WTC11 (cell line): ENCODE data around the gene LRRC10B. TPM values are rescaled to one million over a fixed set of nuclear protein-coding genes. Genes with fewer than 3 reads are reported as not detected.

Source experiments
- ATAC-seq: fragments of 200-7000 bp; cut with Tn5 transposase; 2 replicates; pipeline ENCODE4 v1.10.0; 2021; ENCODE audit warnings: mild to moderate bottlenecking, moderate library complexity
- CTCF ChIA-PET: fragments of 300-600 bp; sonication (Branson Sonifier 250); formaldehyde crosslinking; loops from one replicate; lab custom pipeline; 2021; ENCODE audit warnings: antibody characterized with exemption; lab: Charles Lee
- POLR2A ChIA-PET: fragments of 350-600 bp; sonication (Branson Sonifier 250); formaldehyde crosslinking; loops from one replicate; lab custom pipeline; 2021; ENCODE audit warnings: antibody characterized with exemption; lab: Charles Lee
- DNase-seq: peaks from one replicate; pipeline ENCODE4 v3.0.0; 2021; ENCODE audit warnings: low spot score
- H3K27ac Mint-ChIP-seq: 2 replicates; pipeline ENCODE4 v1.8.0; 2021; ENCODE audit warnings: mixed read lengths
- H3K27me3 Mint-ChIP-seq: 2 replicates; pipeline ENCODE4 v1.8.0; 2021; ENCODE audit warnings: low read depth, mild to moderate bottlenecking, moderate library complexity, mixed read lengths
- H3K36me3 Mint-ChIP-seq: 2 replicates; pipeline ENCODE4 v1.8.0; 2021; ENCODE audit warnings: mixed read lengths
- H3K4me1 Mint-ChIP-seq: 2 replicates; pipeline ENCODE4 v1.8.0; 2022; ENCODE audit warnings: mixed read lengths
- H3K4me3 Mint-ChIP-seq: 2 replicates; pipeline ENCODE4 v1.8.0; 2021; ENCODE audit warnings: mild to moderate bottlenecking, moderate library complexity, mixed read lengths
- H3K9me3 Mint-ChIP-seq: 2 replicates; pipeline ENCODE4 v1.8.0; 2021; ENCODE audit warnings: mixed read lengths
- AR ChIP-seq: fragments of 250-450 bp; sonication (Bioruptor Pico); IDR thresholded peaks from 2 replicates; pipeline ENCODE4 v1.9.0; 2021; ENCODE audit warnings: mild to moderate bottlenecking
- ARID4B ChIP-seq: sonication (generic); formaldehyde crosslinking; IDR thresholded peaks from 2 replicates; pipeline ENCODE4 v1.8.0; 2023; ENCODE audit warnings: missing genetic modification reagents, mild to moderate bottlenecking, borderline replicate concordance
- ESRRA ChIP-seq: sonication (generic); formaldehyde crosslinking; IDR thresholded peaks from 2 replicates; pipeline ENCODE4 v1.8.1; 2022; ENCODE audit warnings: mild to moderate bottlenecking, missing genetic modification reagents, borderline replicate concordance
- FOXP1 ChIP-seq: sonication (generic); formaldehyde crosslinking; IDR thresholded peaks from 2 replicates; pipeline ENCODE4 v1.8.0; 2022; ENCODE audit warnings: missing genetic modification reagents, mild to moderate bottlenecking, moderate library complexity, borderline replicate concordance
- NFE2L1 ChIP-seq: sonication (generic); formaldehyde crosslinking; IDR thresholded peaks from 2 replicates; pipeline ENCODE4 v1.8.1; 2023; ENCODE audit warnings: missing genetic modification reagents
- RELA ChIP-seq: sonication (generic); formaldehyde crosslinking; IDR thresholded peaks from 2 replicates; pipeline ENCODE4 v1.8.1; 2022; ENCODE audit warnings: missing genetic modification reagents, mild to moderate bottlenecking, borderline replicate concordance
- TCF7 ChIP-seq: sonication (generic); formaldehyde crosslinking; IDR thresholded peaks from 2 replicates; pipeline ENCODE4 v1.8.0; 2022; ENCODE audit warnings: mild to moderate bottlenecking, low read depth, missing genetic modification reagents, moderate library complexity
- ZNF263 ChIP-seq: sonication (generic); formaldehyde crosslinking; IDR thresholded peaks from 2 replicates; pipeline ENCODE4 v1.8.1; 2022; ENCODE audit warnings: low read depth, mild to moderate bottlenecking, moderate library complexity, missing genetic modification reagents
- ZNF396 ChIP-seq: fragments of 250-450 bp; sonication (Bioruptor Pico); IDR thresholded peaks from 2 replicates; pipeline ENCODE4 v1.8.0; 2021; ENCODE audit warnings: mild to moderate bottlenecking, moderate library complexity, borderline replicate concordance
- ZNF423 ChIP-seq: fragments of 250-450 bp; sonication (Bioruptor Pico); IDR thresholded peaks from 2 replicates; pipeline ENCODE4 v2.1.2; 2022; ENCODE audit warnings: mild to moderate bottlenecking, moderate library complexity
- ZNF512 ChIP-seq: sonication (generic); formaldehyde crosslinking; IDR thresholded peaks from 2 replicates; pipeline ENCODE4 v1.8.1; 2022; ENCODE audit warnings: missing genetic modification reagents, borderline replicate concordance
- total RNA-seq: library from RNA; stranded (reverse); gene quantifications from 3 replicates; pipeline ENCODE4 v1.2.3, GENCODE V29; 2021
- TF ChIP-seq, protein P1 (sequence below): fragments of 200-600 bp; IDR thresholded peaks from 2 replicates; pipeline ENCODE4 v1.8.0; 2022; ENCODE audit warnings: antibody characterized with exemption
- TF ChIP-seq, protein P2 (sequence below): sonication (generic); formaldehyde crosslinking; IDR thresholded peaks from 2 replicates; pipeline ENCODE4 v1.8.0; 2022; ENCODE audit warnings: mild to moderate bottlenecking, missing genetic modification reagents

The LRRC10B gene
- total RNA-seq, 1 experiment from 2014 or later: 1.5 TPM

DNA sequence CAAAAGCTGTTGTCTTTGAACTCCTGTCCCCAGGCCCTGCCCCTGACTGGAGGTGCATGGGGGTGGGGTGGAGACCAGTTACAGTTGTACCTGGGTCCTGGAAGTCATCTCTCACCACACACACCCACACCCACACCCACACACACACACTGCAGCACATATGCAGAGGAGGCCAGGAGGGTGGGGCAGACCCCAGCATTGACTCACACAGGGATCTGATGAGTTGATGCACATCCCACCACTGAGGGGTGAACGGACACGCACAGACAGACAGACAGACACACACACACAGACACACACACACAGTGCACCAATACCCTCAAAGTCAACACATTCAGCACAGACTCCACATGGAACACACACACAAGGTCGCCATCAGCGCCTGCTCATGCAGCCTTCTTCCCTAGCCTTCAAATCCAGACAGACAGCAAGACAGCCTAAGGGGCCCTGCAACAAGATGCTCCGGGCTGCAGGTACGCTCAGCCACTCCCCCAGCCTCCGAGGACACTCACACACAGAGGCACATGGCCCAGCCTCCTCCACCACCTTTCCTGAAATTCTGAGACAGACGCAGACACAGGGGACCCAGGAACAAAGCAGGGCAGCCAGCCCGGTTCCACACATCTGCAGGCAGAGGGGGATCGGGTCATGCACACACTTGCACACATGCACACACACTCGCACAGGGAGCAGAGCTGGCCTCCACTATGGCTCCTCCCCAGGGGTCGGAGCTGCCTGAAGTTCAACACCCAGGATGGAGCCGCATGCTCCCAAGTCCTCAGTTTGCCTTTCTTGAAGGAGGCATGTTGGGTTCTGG lies 45.8 kb downstream of the LRRC10B start (continued):
- no peak for TF ChIP-seq AR
- no peak for TF ChIP-seq ZNF396

- Mint-ChIP-seq H3K4me3 (peak overlapping the region; percentile 70), H3K36me3 (no peaks in the 10 kb centered on the region), H3K9me3 (no peaks in the 10 kb centered on the region), H3K27me3 (peaks cover 30% of the 10 kb centered on the region), H3K27ac (no peak overlapping the region), H3K4me1 (peaks cover 39% of the 10 kb centered on the region)
- ChIA-PET CTCF (interaction anchor here (0.6 to 7.8 kb wide), 19 partner anchors 8 to 1005 kb away, joined by 3 to 58 read pairs (median 4); no protein-coding TSS in a partner anchor), POLR2A (interaction anchor here (0.6 kb wide), 1 partner anchor 9 kb away, joined by 3 read pairs; no protein-coding TSS in a partner anchor)
- DNase-seq (peak; percentile 66), ATAC-seq (peak; percentile 64)
- TF ChIP-seq ZNF263 (CRISPR knock-in tag) (no peak), NFE2L1 (CRISPR knock-in tag) (no peak), RELA (CRISPR knock-in tag) (no peak), ZNF423 (CRISPR knock-in tag) (no peak), FOXP1 (CRISPR knock-in tag) (0 out of 2 replicates have a peak, but pooled peaks have one; percentile 40)
- TF ChIP-seq, protein P1, sequence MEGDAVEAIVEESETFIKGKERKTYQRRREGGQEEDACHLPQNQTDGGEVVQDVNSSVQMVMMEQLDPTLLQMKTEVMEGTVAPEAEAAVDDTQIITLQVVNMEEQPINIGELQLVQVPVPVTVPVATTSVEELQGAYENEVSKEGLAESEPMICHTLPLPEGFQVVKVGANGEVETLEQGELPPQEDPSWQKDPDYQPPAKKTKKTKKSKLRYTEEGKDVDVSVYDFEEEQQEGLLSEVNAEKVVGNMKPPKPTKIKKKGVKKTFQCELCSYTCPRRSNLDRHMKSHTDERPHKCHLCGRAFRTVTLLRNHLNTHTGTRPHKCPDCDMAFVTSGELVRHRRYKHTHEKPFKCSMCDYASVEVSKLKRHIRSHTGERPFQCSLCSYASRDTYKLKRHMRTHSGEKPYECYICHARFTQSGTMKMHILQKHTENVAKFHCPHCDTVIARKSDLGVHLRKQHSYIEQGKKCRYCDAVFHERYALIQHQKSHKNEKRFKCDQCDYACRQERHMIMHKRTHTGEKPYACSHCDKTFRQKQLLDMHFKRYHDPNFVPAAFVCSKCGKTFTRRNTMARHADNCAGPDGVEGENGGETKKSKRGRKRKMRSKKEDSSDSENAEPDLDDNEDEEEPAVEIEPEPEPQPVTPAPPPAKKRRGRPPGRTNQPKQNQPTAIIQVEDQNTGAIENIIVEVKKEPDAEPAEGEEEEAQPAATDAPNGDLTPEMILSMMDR: peak; percentile 49; the same call in 1 of the 2 replicates
These were observed 46.8 kb downstream of the LRRC10B start for GRCh38 chr11:61555051-61555969.

DNA sequence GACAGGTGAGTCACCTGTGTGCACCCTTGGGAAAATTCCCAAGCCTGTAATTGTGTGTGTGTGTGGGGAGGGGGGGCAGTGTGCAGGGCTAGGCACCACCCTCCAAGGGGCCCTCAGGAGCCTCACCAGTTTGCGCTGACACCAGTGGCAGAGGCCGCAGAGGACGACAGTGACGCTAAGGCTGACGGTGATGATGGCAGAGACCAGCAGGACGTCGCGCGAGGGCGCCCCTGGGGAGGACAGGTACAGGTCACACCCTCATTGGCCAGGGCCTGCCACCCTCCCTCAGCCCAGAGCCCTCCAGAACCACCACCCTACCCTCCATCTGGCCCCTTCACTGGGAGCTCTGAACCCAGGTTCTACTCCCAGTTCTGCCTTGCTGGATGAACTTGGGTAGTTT lies 47.4 kb downstream of the LRRC10B start:
- H3K4me1 Mint-ChIP-seq: peaks cover 39% of the 10 kb centered on the region
- DNase-seq: no peak
- TF ChIP-seq FOXP1 (CRISPR knock-in tag) (no peak), ZNF512 (CRISPR knock-in tag) (no peak)
- TF ChIP-seq, all 79 proteins: peak for 0
- H3K9me3 Mint-ChIP-seq: no peaks in the 10 kb centered on the region
- no peak for ATAC-seq
- peak overlapping the region; percentile 70 for H3K4me3 Mint-ChIP-seq
- POLR2A ChIA-PET: interaction anchor here (0.6 kb wide), 1 partner anchor 9 kb away, joined by 3 read pairs; no protein-coding TSS in a partner anchor
- no peak overlapping the region for H3K27ac Mint-ChIP-seq
- H3K36me3 Mint-ChIP-seq: no peaks in the 10 kb centered on the region
- peaks cover 30% of the 10 kb centered on the region for H3K27me3 Mint-ChIP-seq
- CTCF ChIA-PET: interaction anchor here (1.0 to 7.8 kb wide), 8 partner anchors 10 to 78 kb away, joined by 4 to 58 read pairs (median 7); no protein-coding TSS in a partner anchor

DNA sequence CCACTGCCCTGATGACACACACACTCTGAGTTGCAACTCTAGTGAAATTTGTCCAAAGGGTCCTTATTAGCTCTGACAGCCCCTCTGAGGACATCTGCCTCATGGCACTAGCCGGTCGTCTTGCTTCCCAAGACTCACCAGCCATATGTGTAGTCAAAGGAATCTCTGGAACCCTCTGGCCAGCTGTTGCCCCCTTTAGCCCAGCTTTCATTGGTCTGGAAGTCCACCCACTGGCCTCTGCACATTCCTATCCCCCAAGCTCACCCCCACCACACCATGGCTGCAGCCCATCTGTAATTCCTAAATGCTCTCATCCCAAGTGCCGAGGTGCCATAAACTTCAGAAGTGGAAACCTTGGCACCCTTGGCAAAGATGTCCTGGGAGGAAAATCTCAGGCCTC lies 48.1 kb downstream of the LRRC10B start:
- Mint-ChIP-seq H3K9me3 (no peaks in the 10 kb centered on the region), H3K27ac (no peak overlapping the region), H3K4me3 (peak overlapping the region; percentile 50), H3K27me3 (peaks cover 30% of the 10 kb centered on the region), H3K4me1 (peaks cover 39% of the 10 kb centered on the region), H3K36me3 (no peaks in the 10 kb centered on the region)
- CTCF ChIA-PET: interaction anchor here (1.5 to 7.8 kb wide), 4 partner anchors 12 to 79 kb away, joined by 5 to 58 read pairs (median 38); no protein-coding TSS in a partner anchor
- DNase-seq (no peak), ATAC-seq (no peak)
- POLR2A ChIA-PET: no interaction called here
- TF ChIP-seq, protein P2, sequence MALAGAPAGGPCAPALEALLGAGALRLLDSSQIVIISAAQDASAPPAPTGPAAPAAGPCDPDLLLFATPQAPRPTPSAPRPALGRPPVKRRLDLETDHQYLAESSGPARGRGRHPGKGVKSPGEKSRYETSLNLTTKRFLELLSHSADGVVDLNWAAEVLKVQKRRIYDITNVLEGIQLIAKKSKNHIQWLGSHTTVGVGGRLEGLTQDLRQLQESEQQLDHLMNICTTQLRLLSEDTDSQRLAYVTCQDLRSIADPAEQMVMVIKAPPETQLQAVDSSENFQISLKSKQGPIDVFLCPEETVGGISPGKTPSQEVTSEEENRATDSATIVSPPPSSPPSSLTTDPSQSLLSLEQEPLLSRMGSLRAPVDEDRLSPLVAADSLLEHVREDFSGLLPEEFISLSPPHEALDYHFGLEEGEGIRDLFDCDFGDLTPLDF: no peak
- no peak for TF ChIP-seq ESRRA
- no peak for TF ChIP-seq ARID4B
- no peak for TF ChIP-seq RELA (CRISPR knock-in tag)
- no peak for TF ChIP-seq TCF7 (CRISPR knock-in tag)
- TF ChIP-seq FOXP1 (CRISPR knock-in tag): no peak
